GM23338 (cell line): ENCODE results near the gene CYP4F8. TPM values are rescaled to one million over a fixed set of nuclear protein-coding genes. Genes with fewer than 3 reads are reported as not detected.

Experiments
- ATAC-seq: fragments of 200-7000 bp; cut with Tn5 transposase; 3 replicates; pipeline ENCODE4 v1.9.1; 2020
- DNase-seq: peaks from one replicate; pipeline ENCODE4 v3.0.0-alpha.2; 2015; ENCODE audit warnings: low spot score
- H2AFZ ChIP-seq: fragments of 200-600 bp; sonication (generic); 2 replicates; pipeline ENCODE4 v1.8.0; 2016; ENCODE audit warnings: antibody characterized with exemption, mild to moderate bottlenecking, moderate library complexity
- H3F3A ChIP-seq: fragments of 200-600 bp; sonication (generic); replicated peaks from 2 replicates; pipeline ENCODE4 v1.8.0; 2017; ENCODE audit warnings: antibody characterized with exemption, mixed run types, low read depth
- H3K27ac ChIP-seq: fragments of 200-600 bp; sonication (generic); 2 replicates; pipeline ENCODE4 v1.6.1; 2016; ENCODE audit warnings: low read depth
- H3K27me3 ChIP-seq: fragments of 200-600 bp; sonication (generic); 2 replicates; pipeline ENCODE4 v1.8.0; 2016; ENCODE audit warnings: mild to moderate bottlenecking, mixed run types, moderate library complexity; ENCODE audit not compliant: insufficient read depth
- H3K36me3 ChIP-seq: fragments of 200-600 bp; sonication (generic); 2 replicates; pipeline ENCODE4 v1.8.0; 2016; ENCODE audit warnings: mild to moderate bottlenecking; ENCODE audit not compliant: insufficient read depth
- H3K4me1 ChIP-seq: fragments of 200-600 bp; sonication (generic); 2 replicates; pipeline ENCODE4 v1.8.0; 2016; ENCODE audit warnings: mild to moderate bottlenecking, moderate library complexity; ENCODE audit not compliant: insufficient read depth
- H3K4me2 ChIP-seq: fragments of 200-600 bp; sonication (generic); 2 replicates; pipeline ENCODE4 v1.7.1; 2017; ENCODE audit warnings: mixed run types
- H3K4me3 ChIP-seq: fragments of 200-600 bp; sonication (generic); 2 replicates; pipeline ENCODE4 v1.6.1; 2016; ENCODE audit warnings: mixed run types
- H3K79me2 ChIP-seq: fragments of 200-600 bp; sonication (generic); replicated peaks from 2 replicates; pipeline ENCODE4 v1.8.0; 2017; ENCODE audit warnings: mild to moderate bottlenecking; ENCODE audit not compliant: insufficient read depth
- H3K9me2 ChIP-seq: fragments of 200-600 bp; sonication (generic); 2 replicates; pipeline ENCODE4 v1.8.0; 2017; ENCODE audit not compliant: insufficient read depth
- H4K20me1 ChIP-seq: fragments of 200-600 bp; sonication (generic); replicated peaks from 2 replicates; pipeline ENCODE4 v1.8.0; 2017; ENCODE audit warnings: mild to moderate bottlenecking; ENCODE audit not compliant: insufficient read depth
- H3K27ac Mint-ChIP-seq: 2 replicates; pipeline ENCODE4 v1.8.0; 2020; ENCODE audit warnings: inconsistent platforms, mild to moderate bottlenecking, moderate library complexity, mixed read lengths
- H3K27me3 Mint-ChIP-seq: 3 replicates; pipeline ENCODE4 v1.8.0; 2022; ENCODE audit warnings: low read depth, mild to moderate bottlenecking, moderate library complexity, mixed read lengths, inconsistent platforms; ENCODE audit not compliant: insufficient read depth, poor library complexity
- H3K36me3 Mint-ChIP-seq: 3 replicates; pipeline ENCODE4 v1.8.0; 2021; ENCODE audit warnings: low read depth, mild to moderate bottlenecking, inconsistent platforms, moderate library complexity, mixed read lengths
- H3K4me1 Mint-ChIP-seq: 3 replicates; pipeline ENCODE4 v1.8.0; 2020; ENCODE audit warnings: mild to moderate bottlenecking, inconsistent platforms, mixed read lengths
- H3K4me3 Mint-ChIP-seq: 3 replicates; pipeline ENCODE4 v1.8.0; 2021; ENCODE audit warnings: moderate library complexity, mild to moderate bottlenecking, inconsistent platforms, mixed read lengths
- H3K9me3 Mint-ChIP-seq: 3 replicates; pipeline ENCODE4 v1.8.0; 2020; ENCODE audit warnings: moderate library complexity, mild to moderate bottlenecking, inconsistent platforms, mixed read lengths
- CREB1 ChIP-seq: fragments of 250-450 bp; sonication (Bioruptor Pico); IDR thresholded peaks from 2 replicates; pipeline ENCODE4 v1.5.0; 2020; ENCODE audit warnings: low read depth, mild to moderate bottlenecking, moderate library complexity
- EZH2 ChIP-seq: fragments of 200-600 bp; sonication (generic); IDR thresholded peaks from one replicate; pipeline ENCODE4 v1.8.0; 2017; ENCODE audit warnings: antibody characterized with exemption, mild to moderate bottlenecking, low read depth; ENCODE audit not compliant: unreplicated experiment
- EZH2phosphoT487 ChIP-seq: fragments of 200-600 bp; sonication (generic); IDR thresholded peaks from one replicate; pipeline ENCODE4 v1.8.1; 2018; ENCODE audit warnings: antibody characterized with exemption; ENCODE audit not compliant: unreplicated experiment
- JUNB ChIP-seq: IDR thresholded peaks from one replicate; pipeline ENCODE4 v1.6.1; 2016; ENCODE audit warnings: antibody characterized with exemption; ENCODE audit not compliant: unreplicated experiment
- NANOG ChIP-seq: IDR thresholded peaks from 2 replicates; pipeline ENCODE4 v1.6.1; 2016; ENCODE audit warnings: antibody characterized with exemption, borderline replicate concordance
- POLR2AphosphoS5 ChIP-seq: IDR thresholded peaks from 2 replicates; pipeline ENCODE4 v1.6.1; 2016; ENCODE audit warnings: antibody characterized with exemption, low read depth
- ZNF114 ChIP-seq: fragments of 250-450 bp; sonication (Bioruptor Pico); IDR thresholded peaks from 2 replicates; pipeline ENCODE4 v1.5.0; 2020; ENCODE audit warnings: mild to moderate bottlenecking, moderate library complexity
- ZNF331 ChIP-seq: fragments of 250-450 bp; sonication (Bioruptor Pico); IDR thresholded peaks from 2 replicates; pipeline ENCODE4 v1.5.0; 2020; ENCODE audit warnings: low read depth, mild to moderate bottlenecking, moderate library complexity
- polyA plus RNA-seq: library from polyadenylated mRNA; unstranded; fragments of >200 nt; fragmentation: Nextera tagmentation; extraction: Ambion mirVana; gene quantifications from 2 replicates; pipeline ENCODE4 v1.2.1, GENCODE V29; 2016
- total RNA-seq: library from RNA; depleted of rRNA; stranded (reverse); fragments of >200 nt; shearing (Covaris generic); gene quantifications from 2 replicates; pipeline ENCODE4 v1.2.3, GENCODE V29; 2014
- TF ChIP-seq, protein P1 (sequence below): IDR thresholded peaks from 2 replicates; pipeline ENCODE4 v1.6.1; 2016; ENCODE audit warnings: antibody characterized with exemption
- TF ChIP-seq, protein P2 (sequence below), 2 experiments: fragments of 200-600 bp in 1 of 2; sonication (generic) in 1 of 2; conservative IDR thresholded peaks; 2 replicates each; pipeline versions ENCODE4 v1.5.1 to v1.6.1; 2016 to 2017; ENCODE audit warnings: antibody characterized with exemption in 2 of 2, low read depth in 2 of 2, mild to moderate bottlenecking in 2 of 2, moderate library complexity in 1 of 2
- TF ChIP-seq, protein P3 (sequence below): IDR thresholded peaks from one replicate; pipeline ENCODE4 v1.6.1; 2018; ENCODE audit warnings: antibody characterized with exemption; ENCODE audit not compliant: unreplicated experiment

The CYP4F8 gene
- total and polyA plus RNA-seq, 2 experiments from 2014 or later, result not detected

GRCh38 chr19:15577184-15577771 is 37.7 kb upstream of the CYP4F8 start:
- Mint-ChIP-seq H3K9me3 (peaks cover 85% of the 10 kb centered on the region), H3K4me1 (no peaks in the 10 kb centered on the region)
- no peak for DNase-seq

DNA sequence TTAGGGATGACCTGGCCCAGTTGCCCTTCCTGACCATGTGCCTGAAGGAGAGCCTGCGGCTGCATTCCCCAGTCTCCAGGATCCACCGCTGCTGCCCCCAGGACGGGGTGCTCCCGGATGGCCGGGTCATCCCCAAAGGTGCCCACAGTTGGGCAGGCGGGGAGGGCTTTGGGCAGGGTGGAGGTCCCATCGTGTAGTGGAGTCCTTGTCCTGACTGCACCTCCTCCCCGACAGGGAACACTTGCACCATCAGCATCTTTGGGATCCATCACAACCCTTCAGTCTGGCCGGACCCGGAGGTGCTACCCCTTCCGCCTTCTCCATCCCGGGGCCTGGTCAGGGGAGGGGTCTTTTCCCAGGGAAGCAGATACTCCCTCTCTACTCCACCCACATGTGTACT is 31.7 kb upstream of the CYP4F8 start:
- peaks cover 28% of the 10 kb centered on the region for H3K36me3 Mint-ChIP-seq
- H3K4me1 Mint-ChIP-seq, result no peaks in the 10 kb centered on the region
- ATAC-seq (no peak), DNase-seq (no peak)
- Histone ChIP-seq H2AFZ (no peak overlapping the region), H3K27ac (no peak overlapping the region), H3F3A (no peaks in the 10 kb centered on the region), H3K79me2 (no peaks in the 10 kb centered on the region), H3K4me2 (no peak overlapping the region), H3K36me3 (no peaks in the 10 kb centered on the region), H3K4me1 (no peaks in the 10 kb centered on the region), H3K4me3 (no peak overlapping the region), H3K9me2 (no peaks in the 10 kb centered on the region), H3K27me3 (no peaks in the 10 kb centered on the region), H4K20me1 (no peaks in the 10 kb centered on the region)
- H3K4me3 Mint-ChIP-seq, result no peak overlapping the region
- H3K27me3 Mint-ChIP-seq, result no peaks in the 10 kb centered on the region
- peaks cover 82% of the 10 kb centered on the region for H3K9me3 Mint-ChIP-seq
- no peak overlapping the region for H3K27ac Mint-ChIP-seq
- TF ChIP-seq CREB1 (CRISPR knock-in tag), result no peak
- TF ChIP-seq ZNF114, result no peak
- no peak for TF ChIP-seq EZH2
- no peak for TF ChIP-seq ZNF331 (CRISPR knock-in tag)
- TF ChIP-seq, protein P1, sequence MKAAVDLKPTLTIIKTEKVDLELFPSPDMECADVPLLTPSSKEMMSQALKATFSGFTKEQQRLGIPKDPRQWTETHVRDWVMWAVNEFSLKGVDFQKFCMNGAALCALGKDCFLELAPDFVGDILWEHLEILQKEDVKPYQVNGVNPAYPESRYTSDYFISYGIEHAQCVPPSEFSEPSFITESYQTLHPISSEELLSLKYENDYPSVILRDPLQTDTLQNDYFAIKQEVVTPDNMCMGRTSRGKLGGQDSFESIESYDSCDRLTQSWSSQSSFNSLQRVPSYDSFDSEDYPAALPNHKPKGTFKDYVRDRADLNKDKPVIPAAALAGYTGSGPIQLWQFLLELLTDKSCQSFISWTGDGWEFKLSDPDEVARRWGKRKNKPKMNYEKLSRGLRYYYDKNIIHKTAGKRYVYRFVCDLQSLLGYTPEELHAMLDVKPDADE, result no peak
- no peak for TF ChIP-seq NANOG
- TF ChIP-seq, protein P2, sequence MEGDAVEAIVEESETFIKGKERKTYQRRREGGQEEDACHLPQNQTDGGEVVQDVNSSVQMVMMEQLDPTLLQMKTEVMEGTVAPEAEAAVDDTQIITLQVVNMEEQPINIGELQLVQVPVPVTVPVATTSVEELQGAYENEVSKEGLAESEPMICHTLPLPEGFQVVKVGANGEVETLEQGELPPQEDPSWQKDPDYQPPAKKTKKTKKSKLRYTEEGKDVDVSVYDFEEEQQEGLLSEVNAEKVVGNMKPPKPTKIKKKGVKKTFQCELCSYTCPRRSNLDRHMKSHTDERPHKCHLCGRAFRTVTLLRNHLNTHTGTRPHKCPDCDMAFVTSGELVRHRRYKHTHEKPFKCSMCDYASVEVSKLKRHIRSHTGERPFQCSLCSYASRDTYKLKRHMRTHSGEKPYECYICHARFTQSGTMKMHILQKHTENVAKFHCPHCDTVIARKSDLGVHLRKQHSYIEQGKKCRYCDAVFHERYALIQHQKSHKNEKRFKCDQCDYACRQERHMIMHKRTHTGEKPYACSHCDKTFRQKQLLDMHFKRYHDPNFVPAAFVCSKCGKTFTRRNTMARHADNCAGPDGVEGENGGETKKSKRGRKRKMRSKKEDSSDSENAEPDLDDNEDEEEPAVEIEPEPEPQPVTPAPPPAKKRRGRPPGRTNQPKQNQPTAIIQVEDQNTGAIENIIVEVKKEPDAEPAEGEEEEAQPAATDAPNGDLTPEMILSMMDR (conservative IDR thresholded peaks at IDR 0.05; ENCODE audit: low read depth in 2 of 2), result no peak
- TF ChIP-seq JUNB, result no peak
- no peak for TF ChIP-seq POLR2AphosphoS5
- TF ChIP-seq, protein P3, sequence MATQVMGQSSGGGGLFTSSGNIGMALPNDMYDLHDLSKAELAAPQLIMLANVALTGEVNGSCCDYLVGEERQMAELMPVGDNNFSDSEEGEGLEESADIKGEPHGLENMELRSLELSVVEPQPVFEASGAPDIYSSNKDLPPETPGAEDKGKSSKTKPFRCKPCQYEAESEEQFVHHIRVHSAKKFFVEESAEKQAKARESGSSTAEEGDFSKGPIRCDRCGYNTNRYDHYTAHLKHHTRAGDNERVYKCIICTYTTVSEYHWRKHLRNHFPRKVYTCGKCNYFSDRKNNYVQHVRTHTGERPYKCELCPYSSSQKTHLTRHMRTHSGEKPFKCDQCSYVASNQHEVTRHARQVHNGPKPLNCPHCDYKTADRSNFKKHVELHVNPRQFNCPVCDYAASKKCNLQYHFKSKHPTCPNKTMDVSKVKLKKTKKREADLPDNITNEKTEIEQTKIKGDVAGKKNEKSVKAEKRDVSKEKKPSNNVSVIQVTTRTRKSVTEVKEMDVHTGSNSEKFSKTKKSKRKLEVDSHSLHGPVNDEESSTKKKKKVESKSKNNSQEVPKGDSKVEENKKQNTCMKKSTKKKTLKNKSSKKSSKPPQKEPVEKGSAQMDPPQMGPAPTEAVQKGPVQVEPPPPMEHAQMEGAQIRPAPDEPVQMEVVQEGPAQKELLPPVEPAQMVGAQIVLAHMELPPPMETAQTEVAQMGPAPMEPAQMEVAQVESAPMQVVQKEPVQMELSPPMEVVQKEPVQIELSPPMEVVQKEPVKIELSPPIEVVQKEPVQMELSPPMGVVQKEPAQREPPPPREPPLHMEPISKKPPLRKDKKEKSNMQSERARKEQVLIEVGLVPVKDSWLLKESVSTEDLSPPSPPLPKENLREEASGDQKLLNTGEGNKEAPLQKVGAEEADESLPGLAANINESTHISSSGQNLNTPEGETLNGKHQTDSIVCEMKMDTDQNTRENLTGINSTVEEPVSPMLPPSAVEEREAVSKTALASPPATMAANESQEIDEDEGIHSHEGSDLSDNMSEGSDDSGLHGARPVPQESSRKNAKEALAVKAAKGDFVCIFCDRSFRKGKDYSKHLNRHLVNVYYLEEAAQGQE, result no peak
- TF ChIP-seq EZH2phosphoT487, result no peak

More at GRCh38 chr19:15577184-15577771, 37.7 kb upstream of the CYP4F8 start:
- Histone ChIP-seq H3K36me3 (no peaks in the 10 kb centered on the region), H3K9me2 (no peaks in the 10 kb centered on the region), H3K27ac (no peak overlapping the region), H3F3A (no peaks in the 10 kb centered on the region), H2AFZ (no peak overlapping the region), H3K4me3 (no peak overlapping the region), H3K79me2 (no peaks in the 10 kb centered on the region), H3K4me2 (no peak overlapping the region), H4K20me1 (no peaks in the 10 kb centered on the region), H3K27me3 (no peaks in the 10 kb centered on the region), H3K4me1 (no peaks in the 10 kb centered on the region)
- Mint-ChIP-seq H3K4me3 (no peak overlapping the region), H3K27ac (no peak overlapping the region), H3K36me3 (peaks cover 31% of the 10 kb centered on the region), H3K27me3 (peaks cover 9% of the 10 kb centered on the region)
- TF ChIP-seq, protein P3, result peak; percentile 35
- no peak for TF ChIP-seq EZH2
- ATAC-seq, result no peak
